GM19328 (cell line): ENCODE results near the gene NDUFS8.

Experiments used
- ATAC-seq: cut with Tn5 transposase; IDR thresholded peaks from one replicate; pipeline ENCODE4 v1.9.1; 2021; ENCODE audit warnings: mild to moderate bottlenecking, moderate library complexity; ENCODE audit not compliant: unreplicated experiment

The NDUFS8 gene

GRCh38 chr11:68014947-68015447 lies 15.5 kb upstream of the NDUFS8 start:
- ATAC-seq = no peak

- ATAC-seq = no peak
Observed at GRCh38 chr11:68015467-68015866, 15.0 kb upstream of the NDUFS8 start.

DNA sequence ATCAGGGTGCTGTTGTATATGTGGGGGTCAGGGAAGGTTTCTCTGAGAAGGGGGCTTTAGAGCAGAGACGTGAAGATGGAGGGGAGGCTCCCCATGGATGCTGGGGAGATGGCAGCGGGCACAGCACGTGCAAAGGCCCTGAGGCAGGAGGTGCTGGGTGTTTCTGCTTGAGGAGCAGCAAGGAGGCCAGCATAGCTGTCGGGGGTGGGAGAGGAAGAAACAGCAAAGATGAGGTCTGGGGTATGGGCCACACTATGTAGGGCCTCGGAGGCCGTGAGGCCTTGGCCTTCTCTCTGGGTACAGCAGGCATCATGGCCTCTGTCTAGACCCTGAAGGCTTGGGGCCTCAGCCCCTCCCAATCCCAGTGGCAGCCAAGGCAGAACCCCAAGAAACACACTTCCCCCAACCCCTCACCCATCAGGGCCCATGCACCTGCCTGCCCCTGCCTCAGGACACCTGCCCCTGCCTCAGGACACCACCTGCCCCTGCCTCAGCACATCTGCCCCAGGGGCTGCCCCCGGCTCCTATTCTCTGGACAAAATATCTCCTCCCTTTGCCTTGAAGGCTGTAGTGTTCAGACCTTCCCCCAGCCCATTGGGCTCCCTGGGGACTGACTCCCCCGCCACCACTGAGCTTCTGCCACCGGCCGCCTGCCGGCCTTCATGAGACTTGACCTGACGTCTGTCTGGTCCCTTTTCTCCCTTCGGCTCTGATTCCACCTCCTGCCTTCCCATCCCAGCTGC lies 14.1 kb upstream of the NDUFS8 start:
- ATAC-seq = no peak

GRCh38 chr11:68016904-68017817 lies 13.3 kb upstream of the NDUFS8 start:
- no peak for ATAC-seq

GRCh38 chr11:68017980-68018729 lies 12.3 kb upstream of the NDUFS8 start:
- no peak for ATAC-seq

- no peak for ATAC-seq
Observed at GRCh38 chr11:68018730-68019190, 11.7 kb upstream of the NDUFS8 start.

- ATAC-seq = no peak
Observed at GRCh38 chr11:68019486-68019885, 11.0 kb upstream of the NDUFS8 start.

GRCh38 chr11:68020575-68020974 lies 9.9 kb upstream of the NDUFS8 start:
- ATAC-seq = no peak

DNA sequence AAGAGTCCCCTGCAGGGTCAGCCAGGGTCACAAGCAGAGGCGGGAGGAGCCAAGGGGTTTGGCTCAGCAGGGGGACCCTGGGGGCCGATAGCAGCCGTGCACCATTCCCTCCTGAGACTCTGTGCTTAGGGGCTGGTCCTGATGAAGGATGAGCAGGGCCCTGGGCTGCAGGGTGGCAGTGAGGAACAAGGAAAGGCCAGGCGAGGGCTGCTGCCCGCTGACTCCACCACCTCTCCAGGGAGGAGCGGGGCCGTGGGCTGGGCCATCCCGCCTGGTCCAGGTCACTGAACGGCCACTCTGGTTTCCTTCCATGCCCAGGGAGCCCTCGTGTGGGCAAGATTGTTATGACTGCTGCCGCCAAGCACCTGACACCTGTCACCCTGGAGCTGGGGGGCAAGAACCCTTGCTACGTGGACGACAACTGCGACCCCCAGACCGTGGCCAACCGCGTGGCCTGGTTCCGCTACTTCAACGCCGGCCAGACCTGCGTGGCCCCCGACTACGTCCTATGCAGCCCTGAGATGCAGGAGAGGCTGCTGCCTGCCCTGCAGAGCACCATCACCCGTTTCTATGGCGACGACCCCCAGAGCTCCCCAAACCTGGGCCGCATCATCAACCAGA lies 9.2 kb upstream of the NDUFS8 start:
- no peak for ATAC-seq

DNA sequence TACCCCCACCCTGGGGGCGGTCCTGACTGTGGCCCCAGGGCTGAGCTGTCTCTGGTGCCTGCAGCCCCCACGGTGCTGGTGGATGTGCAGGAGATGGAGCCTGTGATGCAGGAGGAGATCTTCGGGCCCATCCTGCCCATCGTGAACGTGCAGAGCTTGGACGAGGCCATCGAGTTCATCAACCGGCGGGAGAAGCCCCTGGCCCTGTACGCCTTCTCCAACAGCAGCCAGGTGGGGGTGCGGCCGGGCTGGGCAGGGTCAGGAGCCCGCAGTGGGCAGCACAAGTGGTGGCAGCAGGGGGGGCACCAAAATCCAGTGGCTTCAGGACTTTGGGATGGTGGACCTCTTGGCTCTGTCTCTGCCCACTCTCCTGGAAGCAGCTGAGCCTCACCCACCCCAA lies 8.0 kb upstream of the NDUFS8 start:
- no peak for ATAC-seq

DNA sequence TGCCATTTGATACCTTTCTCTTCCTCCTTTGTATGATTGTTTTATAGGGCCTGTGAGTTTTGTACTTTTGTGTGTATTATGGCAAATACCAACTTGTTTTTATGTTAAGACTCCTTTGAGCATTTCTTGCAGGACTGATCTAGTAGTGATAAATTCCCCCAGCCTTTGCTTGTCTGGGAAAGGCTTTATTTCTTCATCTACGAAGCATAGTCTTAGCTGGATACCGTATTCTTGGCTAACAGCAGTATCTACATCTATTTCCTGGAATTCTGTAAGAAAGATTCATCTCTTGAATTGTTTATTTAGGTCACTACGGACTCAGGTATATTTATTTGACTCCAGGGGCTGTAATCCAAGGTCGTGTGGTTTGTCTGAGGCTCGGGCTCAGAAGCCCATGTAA lies 6.0 kb upstream of the NDUFS8 start:
- ATAC-seq = no peak

DNA sequence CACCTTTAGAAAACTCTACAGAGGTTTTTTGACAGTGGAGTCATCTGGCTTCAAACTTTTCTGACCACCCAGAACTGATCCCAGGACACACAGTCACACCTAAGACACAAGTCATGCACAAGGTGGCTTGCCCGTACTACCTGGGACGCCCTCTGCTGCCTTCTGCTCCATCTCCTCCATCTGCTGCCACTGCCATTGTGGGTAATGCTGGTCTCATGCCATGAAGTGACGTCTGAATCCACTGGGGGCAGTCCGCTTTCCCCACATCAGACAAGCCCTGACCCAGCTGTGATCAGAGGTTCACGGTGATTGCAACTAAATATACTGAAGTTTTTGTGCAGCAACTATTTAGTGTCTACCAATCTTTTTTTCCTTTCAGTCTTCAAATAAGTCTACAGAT lies 5.4 kb upstream of the NDUFS8 start:
- no peak for ATAC-seq

DNA sequence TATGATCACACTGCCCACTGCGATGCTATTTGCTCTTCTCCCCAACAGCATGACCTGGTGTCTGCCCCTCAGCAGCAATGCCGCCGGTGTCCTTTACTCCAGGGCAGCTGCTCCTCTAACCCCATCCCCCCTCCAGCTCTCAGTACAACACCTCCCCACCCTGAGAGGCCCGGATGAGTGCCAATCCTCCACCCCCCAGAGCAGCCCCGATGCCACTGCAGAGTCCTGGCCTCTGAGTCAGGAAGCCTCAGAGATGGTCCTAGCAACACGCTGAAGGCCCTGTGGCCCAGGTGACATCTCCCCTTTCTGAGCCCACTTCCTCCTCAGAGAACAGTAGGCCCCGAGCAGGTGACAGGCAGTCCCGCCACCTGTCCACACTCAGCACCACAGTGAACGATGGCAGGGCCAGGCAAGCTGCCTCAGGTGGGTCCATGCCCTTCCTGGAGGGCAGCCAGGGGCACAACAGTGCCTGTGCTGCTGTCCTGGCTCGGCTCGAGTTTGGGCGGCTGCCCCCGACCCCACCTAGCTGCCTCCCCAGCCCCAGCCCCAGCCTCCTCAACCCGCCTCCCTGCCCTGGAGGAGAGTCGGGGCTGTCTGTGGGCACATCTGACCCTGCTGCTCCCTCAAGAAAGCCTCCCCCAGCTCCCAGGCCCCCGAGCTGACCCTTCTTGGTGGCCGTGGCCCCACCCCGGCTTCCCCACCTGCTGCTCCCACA lies 3.9 kb upstream of the NDUFS8 start:
- ATAC-seq = no peak

GRCh38 chr11:68027667-68028066 lies 2.8 kb upstream of the NDUFS8 start:
- no peak for ATAC-seq

DNA sequence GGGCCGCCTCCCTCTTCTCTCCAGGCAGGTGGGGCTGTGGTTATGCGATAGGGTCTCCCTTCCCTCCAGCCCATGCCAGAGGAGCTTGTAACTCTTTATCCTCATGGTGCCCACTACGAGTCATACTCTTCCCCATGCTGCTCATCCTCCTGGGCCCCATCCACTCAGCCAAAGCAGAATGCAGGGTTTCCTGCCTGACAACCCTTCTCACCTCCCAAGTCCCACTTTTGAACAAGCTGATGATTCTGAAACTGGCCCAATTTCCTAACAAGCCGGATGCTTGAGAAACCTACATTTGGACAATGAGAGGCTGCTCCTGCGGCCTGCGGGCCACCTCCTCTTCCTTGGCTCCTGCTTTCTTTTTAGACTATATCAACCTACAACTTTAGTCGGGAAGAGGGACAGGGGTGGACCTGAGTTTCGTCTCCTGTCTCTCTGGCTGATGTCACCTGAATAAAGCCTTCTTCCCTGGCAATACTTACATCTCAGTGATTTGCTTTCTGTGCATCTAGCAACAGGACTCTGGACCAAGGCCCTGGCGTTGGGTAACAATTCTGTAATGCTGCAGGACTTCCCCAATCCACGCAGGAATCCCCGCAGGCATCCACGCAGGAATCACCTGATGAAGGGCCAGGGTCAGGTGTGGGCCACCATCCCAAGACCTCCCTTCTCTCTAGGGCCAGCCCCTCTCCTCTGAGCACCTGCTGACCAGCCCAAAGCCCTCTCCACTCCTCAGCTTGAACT lies 1.5 kb upstream of the NDUFS8 start:
- no peak for ATAC-seq

GRCh38 chr11:68031144-68031464 lies 623 bp downstream of the NDUFS8 start:
- ATAC-seq = no peak

DNA sequence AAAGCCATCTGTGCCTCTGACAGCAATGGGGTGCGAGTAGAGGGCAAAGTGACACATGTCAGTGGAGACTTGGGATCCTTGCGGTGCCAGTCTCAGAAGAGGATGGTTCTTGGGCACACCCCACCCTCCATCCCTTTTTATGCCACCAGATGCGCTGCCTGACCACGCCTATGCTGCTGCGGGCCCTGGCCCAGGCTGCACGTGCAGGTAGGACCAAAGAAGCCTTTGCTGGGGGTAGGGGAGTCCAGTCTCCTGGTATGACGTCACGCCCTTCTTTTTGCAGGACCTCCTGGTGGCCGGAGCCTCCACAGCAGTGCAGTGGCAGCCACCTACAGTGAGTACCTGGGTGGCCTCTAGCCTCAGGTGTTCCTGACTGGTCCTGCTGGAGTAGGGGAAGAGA lies 1.5 kb downstream of the NDUFS8 start:
- ATAC-seq = no peak

- no peak for ATAC-seq
Observed at GRCh38 chr11:68032997-68033707, 2.7 kb downstream of the NDUFS8 start.

DNA sequence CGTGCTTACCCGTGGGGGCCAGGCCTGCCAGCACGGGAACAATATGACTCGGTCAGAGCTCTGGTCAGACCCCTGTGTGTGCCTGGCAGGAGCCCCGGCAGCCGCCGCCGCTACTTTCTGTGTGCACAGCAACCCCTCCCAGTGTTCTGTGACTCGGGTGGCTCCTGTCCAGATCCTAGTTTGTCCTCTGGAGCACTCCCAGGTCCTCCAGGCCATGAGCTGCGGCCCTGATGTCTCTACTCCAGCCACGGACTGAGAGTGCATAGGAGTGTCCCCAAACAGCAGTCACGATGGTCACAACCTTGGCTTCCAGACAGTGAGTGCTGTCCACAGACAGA lies 3.2 kb downstream of the NDUFS8 start:
- ATAC-seq = no peak
